ENCODE data around the gene KCTD7. TPM values are rescaled to one million over a fixed set of nuclear protein-coding genes. Genes with fewer than 3 reads are reported as not detected.
"Not testable (repeated sequence)": the region's sequence is repeated elsewhere in the genome, so short reads cannot be mapped to it uniquely, and the experiment has no call there.

The KCTD7 gene
- total RNA-seq, 3 donors from 2014 or later, result 7.4 to 24.8 (median 8.5) TPM

DNA sequence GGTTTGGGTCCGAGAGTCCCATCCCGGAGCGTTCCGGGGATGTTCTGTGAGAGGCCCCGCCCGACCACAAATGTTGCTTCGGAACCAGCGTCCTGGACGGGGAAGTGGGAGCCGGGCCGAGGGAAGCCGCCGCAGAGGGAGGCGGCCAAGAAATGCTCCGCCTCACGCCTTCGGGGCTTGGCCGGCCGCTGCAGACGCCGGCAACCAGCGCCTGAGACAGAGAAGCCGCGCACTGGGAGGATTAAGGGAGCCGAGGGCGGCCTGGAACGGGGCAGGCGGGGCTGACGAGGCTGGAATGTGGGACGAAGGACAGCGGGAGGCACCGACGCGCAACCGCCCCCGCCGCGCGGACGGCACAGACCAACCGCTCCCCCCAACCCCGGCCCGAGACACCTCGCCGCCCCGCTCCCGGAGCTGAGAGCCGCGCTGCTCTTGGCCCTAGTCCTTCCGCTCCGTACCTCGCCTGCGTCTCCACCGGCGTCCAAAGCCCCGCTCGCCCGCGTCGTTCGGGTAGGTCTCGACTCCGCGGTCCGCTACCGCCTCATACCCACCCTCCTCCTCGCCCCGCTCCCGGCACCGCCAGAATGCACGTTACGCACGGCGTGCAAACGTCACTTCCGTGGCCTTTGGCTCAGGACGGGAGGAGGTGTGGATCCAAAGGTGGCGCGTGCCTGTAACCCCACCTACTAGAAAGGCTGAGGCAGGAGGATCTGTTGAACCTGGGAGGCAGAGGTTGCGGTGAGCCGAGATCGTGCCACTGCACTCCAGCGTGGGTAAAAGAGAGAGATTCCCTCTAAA is 36.7 kb upstream of the KCTD7 start:
- TF ChIP-seq, protein P1, sequence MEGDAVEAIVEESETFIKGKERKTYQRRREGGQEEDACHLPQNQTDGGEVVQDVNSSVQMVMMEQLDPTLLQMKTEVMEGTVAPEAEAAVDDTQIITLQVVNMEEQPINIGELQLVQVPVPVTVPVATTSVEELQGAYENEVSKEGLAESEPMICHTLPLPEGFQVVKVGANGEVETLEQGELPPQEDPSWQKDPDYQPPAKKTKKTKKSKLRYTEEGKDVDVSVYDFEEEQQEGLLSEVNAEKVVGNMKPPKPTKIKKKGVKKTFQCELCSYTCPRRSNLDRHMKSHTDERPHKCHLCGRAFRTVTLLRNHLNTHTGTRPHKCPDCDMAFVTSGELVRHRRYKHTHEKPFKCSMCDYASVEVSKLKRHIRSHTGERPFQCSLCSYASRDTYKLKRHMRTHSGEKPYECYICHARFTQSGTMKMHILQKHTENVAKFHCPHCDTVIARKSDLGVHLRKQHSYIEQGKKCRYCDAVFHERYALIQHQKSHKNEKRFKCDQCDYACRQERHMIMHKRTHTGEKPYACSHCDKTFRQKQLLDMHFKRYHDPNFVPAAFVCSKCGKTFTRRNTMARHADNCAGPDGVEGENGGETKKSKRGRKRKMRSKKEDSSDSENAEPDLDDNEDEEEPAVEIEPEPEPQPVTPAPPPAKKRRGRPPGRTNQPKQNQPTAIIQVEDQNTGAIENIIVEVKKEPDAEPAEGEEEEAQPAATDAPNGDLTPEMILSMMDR (IDR thresholded peaks at IDR 0.05), result no peak
- ATAC-seq, result peak; percentile 99
- H3K4me3 ChIP-seq, result peak overlapping the region; percentile 82
- intact Hi-C loops (cut with DNase I, micrococcal nuclease), result no loop called here
- no peaks in the 10 kb centered on the region for H3K36me3 ChIP-seq (ENCODE audit: low read depth)
- H3K9me3 ChIP-seq, result no peaks in the 10 kb centered on the region
- H3K4me1 ChIP-seq (ENCODE audit: low read depth), result peaks cover 20% of the 10 kb centered on the region
- peak; percentile 94 to 96 (median 95) for DNase-seq

DNA sequence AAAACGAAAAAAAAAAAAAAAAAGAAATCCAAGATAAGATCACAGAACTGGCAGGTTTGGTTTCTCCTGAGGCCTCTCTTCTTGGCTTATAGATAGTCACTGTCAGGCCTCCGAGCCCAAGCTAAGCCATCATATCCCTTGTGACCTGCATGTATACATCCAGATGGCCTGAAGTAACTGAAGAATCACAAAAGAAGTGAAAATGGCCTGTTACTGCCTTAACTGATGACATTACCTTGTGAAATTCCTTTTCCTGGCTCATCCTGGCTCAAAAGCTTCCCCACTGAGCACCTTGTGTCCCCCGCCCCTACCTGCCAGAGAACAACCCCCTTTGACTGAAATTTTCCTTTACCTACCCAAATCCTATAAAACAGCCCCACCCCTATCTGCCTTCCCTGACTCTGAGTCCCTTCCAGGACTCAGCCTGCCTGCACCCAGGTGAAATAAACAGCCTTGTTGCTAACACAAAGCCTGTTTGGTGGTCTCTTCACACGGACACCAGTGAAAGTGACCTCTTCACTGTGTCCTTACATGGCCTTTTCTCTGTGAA is 36.0 kb upstream of the KCTD7 start:
- peak; percentile 2 for ATAC-seq
- DNase-seq, result peak in 1 of 3 donors; percentile 10
- H3K9me3 ChIP-seq; H3K4me3 ChIP-seq; intact Hi-C loops (cut with DNase I, micrococcal nuclease); H3K36me3 ChIP-seq (ENCODE audit: low read depth): not testable (repeated sequence)
- H3K4me1 ChIP-seq (ENCODE audit: low read depth), result peaks cover 27% of the 10 kb centered on the region

DNA sequence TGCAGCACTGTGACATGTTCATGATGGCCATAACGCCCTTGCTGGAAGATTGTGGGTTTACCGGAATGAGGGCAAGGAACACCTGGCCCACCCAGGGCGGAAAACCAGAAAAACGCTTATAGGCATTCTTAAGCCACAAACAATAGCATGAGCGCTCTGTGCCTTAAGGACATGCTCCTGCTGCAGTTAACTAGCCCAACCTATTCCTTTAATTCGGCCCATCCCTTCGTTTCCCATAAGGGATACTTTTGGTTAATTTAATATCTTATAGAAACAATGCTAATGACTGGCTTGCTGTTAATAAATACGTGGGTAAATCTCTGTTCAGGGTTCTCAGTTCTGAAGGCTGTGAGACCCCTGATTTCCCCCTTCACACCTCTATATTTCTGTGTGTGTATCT is 34.6 kb upstream of the KCTD7 start:
- H3K9me3 ChIP-seq; ATAC-seq; H3K4me3 ChIP-seq; DNase-seq; intact Hi-C loops (cut with DNase I, micrococcal nuclease); H3K36me3 ChIP-seq (ENCODE audit: low read depth): not testable (repeated sequence)
- peaks cover 28% of the 10 kb centered on the region for H3K4me1 ChIP-seq (ENCODE audit: low read depth)

DNA sequence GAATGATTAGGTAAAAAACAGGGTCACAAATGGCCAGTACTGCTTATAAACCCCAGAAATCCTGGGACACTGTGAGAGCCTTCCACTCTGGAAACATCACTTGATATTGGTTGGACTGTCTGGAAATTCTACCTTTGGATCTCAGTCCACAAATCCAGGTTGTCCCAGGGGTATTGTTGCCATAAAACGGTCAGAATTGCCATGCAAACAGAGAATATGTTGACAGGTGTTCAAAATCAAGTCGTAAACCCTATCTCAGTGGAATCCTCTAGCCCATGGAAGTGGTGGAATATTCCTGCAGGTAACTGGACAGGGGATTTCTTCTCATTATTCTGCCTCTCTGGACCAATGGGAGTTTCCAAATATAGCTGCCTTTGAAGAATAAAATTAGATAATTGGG is 31.2 kb upstream of the KCTD7 start:
- intact Hi-C loops (cut with DNase I, micrococcal nuclease), result no loop called here
- Histone ChIP-seq H3K4me1 (ENCODE audit: low read depth) (peaks cover 18% of the 10 kb centered on the region), H3K9me3 (no peaks in the 10 kb centered on the region), H3K4me3 (no peak overlapping the region), H3K36me3 (ENCODE audit: low read depth) (no peaks in the 10 kb centered on the region)
- DNase-seq (peak in 1 of 3 donors; percentile 27), ATAC-seq (peak; percentile 81)
- TF ChIP-seq, protein P1 (IDR thresholded peaks at IDR 0.05), result no peak

DNA sequence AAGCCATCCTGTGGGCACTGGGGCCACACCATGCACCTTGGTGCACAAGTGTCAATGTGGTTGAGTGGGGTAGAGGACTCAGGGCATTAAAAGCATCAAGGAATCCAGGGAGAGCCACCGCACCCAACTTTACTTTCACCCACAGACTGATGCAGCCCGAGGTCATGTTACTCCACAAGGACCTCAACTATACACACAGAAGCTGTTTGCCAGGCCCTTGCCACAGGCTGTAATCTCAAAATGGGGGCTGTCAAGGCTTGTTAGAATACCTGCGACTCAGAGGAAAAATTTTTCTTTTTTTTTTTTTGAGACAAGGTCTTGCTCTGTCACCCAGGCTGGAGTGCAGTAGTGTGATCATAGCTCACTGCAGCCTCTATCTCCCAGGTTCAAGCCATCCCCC is 26.5 kb upstream of the KCTD7 start:
- Histone ChIP-seq H3K4me3 (no peak overlapping the region), H3K4me1 (ENCODE audit: low read depth) (peaks cover 6% of the 10 kb centered on the region), H3K9me3 (no peaks in the 10 kb centered on the region), H3K36me3 (ENCODE audit: low read depth) (no peaks in the 10 kb centered on the region)
- TF ChIP-seq, protein P1 (IDR thresholded peaks at IDR 0.05), result no peak
- no peak for ATAC-seq
- no peak for DNase-seq
- intact Hi-C loops (cut with DNase I, micrococcal nuclease), result no loop called here

DNA sequence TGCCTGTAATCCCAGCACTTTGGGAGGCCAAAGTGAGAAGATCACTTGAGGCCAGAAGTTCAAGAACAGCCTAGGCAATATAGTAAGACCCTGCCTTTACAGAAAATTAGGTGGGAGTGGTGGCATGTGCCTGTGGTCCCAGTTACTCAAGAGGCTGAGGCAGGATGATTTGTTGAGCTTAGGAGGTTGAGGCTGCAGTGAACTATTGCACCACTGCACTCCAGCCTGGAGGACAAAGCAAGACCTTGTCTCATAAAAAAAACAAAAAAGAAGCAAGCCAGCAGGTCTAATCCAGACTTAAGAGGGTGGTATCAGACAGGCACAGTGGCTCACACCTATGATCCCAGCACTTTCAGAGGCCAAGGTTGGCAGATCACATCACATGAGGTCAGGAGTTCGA is 24.5 kb upstream of the KCTD7 start:
- Histone ChIP-seq H3K9me3 (no peaks in the 10 kb centered on the region), H3K4me3 (no peak overlapping the region), H3K36me3 (ENCODE audit: low read depth) (no peaks in the 10 kb centered on the region), H3K4me1 (ENCODE audit: low read depth) (no peaks in the 10 kb centered on the region)
- intact Hi-C loops (cut with DNase I, micrococcal nuclease), result no loop called here
- DNase-seq (no peak), ATAC-seq (no peak)
- TF ChIP-seq, protein P1 (IDR thresholded peaks at IDR 0.05), result no peak

DNA sequence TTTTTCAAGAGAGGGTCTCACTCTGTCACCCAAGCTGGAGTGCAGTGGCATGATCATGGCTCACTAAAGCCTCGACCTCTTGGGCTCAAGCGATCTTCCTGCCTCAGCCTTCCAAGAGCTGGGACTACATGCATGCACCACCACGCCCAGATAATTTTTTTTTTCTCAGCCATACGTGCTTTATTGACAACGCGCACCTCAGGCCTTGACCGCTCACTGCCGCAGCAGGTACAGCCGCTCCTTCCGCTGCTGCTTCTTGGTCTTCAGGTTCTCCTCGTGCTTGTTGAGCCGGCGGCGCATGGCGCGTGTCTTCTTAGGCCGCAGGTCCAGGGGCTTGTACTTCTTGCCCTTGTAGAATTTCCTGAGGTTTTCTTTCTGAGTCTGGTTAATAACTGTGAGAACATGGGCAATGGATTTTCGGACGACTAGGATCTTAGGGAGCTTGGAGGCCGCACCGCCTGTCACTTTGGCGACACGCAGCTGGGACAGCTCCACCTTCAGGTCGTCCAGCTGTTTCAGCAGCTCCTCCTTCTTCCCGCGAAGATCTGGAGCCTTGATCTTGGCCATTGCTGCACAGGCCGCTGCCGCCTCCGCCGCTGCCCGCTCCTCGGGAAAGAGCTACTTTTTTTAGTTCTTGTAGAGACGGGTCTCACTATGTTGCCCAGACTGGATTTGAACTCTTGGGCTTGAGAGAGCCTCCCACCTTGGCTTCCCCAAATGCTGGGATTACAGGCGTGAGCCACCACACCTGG is 22.0 kb upstream of the KCTD7 start:
- intact Hi-C loops (cut with DNase I, micrococcal nuclease); H3K36me3 ChIP-seq (ENCODE audit: low read depth); H3K4me3 ChIP-seq; DNase-seq; ATAC-seq; H3K9me3 ChIP-seq; H3K4me1 ChIP-seq (ENCODE audit: low read depth): not testable (repeated sequence)
